GM19395 (cell line): Measurements from ENCODE around the gene RSPH10B.
A peak's percentile ranks its signal among the peaks of the same experiment; 100 is the strongest.
"Not testable (repeated sequence)": the region's sequence is repeated elsewhere in the genome, so short reads cannot be mapped to it uniquely, and the experiment has no call there.

Source experiments
- ATAC-seq: cut with Tn5 transposase; IDR thresholded peaks from one replicate; pipeline ENCODE4 v1.9.1; 2021; ENCODE audit warnings: mild to moderate bottlenecking, moderate library complexity; ENCODE audit not compliant: unreplicated experiment

RSPH10B gene

DNA sequence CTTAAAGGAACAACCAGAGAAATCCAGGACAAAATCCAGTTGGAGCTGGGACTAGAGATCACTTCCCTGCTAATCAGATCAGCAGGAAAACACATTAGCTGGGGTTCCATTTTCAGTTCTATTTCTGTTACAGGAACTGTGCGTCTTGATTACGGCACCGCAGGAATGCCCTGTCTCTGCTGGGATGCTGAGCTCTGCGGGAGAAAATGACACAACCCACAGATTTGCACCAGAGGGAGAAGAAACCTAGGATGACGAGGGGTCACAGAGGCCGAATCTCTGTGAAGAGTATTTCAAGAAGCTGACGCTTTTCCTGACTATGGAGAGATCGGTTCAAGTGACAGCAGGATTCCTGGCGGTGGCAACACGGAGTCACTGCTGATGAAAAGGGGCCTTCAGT lies 40.2 kb downstream of the RSPH10B start:
- ATAC-seq = not testable (repeated sequence)

DNA sequence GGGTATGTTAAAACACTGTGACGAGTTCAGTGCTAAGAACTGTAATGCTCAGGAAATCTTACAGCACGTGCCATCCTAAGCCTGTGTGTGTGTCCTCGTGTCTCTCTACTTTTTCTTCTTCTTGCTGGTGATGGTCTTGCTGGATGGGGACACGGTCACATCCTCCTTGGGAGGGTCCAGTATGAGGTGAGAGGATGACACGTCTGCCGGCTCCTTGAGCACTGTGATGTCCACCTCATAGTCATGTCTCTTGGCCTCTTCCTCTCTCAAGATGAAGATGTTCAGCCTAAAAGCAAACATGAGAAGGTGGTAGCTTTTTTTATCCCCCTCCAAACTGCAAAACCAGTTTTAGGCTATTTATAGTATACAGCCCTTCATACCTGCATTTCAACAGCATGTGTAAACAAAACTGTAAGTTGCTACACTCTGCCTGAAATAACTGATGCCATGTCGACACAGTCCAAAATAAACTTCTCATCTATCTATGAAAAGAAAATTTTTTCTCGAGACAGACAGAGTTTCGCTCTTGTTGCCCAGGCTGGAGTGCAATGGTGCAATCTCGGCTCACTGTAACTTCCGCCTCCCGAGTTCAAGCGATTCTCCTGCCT lies 44.1 kb downstream of the RSPH10B start:
- ATAC-seq = not testable (repeated sequence)

DNA sequence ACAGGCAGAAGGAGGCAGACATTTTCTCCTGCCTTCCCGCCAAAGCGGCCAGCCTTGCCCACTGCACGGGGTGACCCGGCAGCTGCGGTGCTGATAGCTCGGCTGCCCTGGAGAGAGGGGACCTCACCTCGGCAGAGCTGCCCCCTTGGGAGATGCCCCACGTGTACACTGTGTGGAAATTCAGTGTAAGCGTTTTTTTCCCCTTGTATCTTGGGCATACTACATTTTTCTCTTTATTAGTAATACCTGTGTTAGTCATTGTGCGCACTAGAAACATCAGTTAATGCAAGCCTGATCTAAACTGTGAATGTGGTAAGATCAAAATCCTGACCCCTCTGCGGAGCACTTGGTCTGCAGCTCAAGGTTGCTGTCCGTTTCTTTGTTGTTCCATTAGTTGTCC lies 45.9 kb downstream of the RSPH10B start:
- ATAC-seq = not testable (repeated sequence)

DNA sequence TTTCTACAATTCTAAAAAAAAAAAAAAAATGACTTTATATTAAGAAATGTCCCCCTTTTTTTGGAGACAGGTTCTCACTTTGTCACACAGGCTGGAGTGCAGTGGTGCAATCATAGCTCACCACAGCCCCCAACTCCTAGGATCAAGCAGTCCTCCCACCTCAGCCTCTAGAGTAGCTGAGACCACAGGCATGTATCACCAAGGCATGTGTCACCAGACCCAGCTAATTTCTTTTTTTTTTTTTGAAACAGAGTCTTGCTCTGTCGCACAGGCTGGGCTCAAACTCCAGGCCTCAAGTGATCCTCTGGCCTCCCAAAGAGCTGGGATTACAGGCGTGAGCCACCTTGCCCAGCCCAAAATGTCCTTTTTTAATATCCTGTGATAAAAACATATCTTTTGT lies 46.3 kb downstream of the RSPH10B start:
- not testable (repeated sequence) for ATAC-seq

DNA sequence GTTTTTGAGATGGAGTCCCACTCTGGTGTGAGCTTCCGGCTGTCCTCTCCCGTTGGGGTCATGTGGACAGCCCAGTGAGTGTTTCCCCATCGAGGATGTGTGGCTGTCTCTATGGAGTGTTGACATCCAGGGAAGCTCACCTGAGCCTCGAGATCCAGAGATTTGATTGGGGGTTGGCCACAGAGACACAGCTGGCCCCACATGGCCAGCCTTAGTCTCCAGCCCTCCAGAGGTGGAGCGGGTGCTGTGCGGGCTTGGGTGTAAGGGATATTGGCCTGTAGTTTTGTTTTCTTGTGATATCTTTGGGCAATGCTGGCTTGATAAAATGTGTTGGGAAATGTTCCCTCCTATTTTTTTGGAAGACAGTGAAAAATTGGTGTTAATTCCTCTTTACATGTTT lies 54.0 kb downstream of the RSPH10B start:
- not testable (repeated sequence) for ATAC-seq

DNA sequence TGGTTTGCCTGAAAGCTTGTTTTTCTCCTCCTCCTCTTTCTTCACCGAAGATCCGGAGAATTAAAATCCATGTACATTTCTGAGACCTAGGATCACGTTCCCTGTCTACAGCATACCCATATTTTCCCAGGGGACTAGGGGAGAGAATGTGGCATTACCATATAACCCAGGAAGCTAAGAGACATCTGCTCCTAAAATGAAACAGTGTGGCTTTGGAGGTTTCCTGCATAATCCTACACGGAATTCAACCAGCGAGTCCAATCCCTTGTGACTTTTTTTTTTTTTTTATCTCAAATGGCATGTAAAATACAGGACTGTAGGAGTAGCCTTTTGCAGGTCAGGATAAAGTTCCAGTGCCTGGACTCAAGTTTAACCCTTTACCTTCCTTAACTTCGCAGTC lies 61.7 kb downstream of the RSPH10B start:
- not testable (repeated sequence) for ATAC-seq

GRCh38 chr7:5904726-5905125 lies 65.8 kb downstream of the RSPH10B start:
- ATAC-seq = not testable (repeated sequence)

GRCh38 chr7:5903002-5903401 lies 67.5 kb downstream of the RSPH10B start:
- ATAC-seq = not testable (repeated sequence)

- ATAC-seq = peak; percentile 95
Observed at GRCh38 chr7:5898480-5899224, 71.8 kb downstream of the RSPH10B start, which contains the start of gene CCZ1. TSS of gene CCZ1 (plus strand) at chr7:5898733. CDS start at chr7:5898800, 67 bp downstream.

DNA sequence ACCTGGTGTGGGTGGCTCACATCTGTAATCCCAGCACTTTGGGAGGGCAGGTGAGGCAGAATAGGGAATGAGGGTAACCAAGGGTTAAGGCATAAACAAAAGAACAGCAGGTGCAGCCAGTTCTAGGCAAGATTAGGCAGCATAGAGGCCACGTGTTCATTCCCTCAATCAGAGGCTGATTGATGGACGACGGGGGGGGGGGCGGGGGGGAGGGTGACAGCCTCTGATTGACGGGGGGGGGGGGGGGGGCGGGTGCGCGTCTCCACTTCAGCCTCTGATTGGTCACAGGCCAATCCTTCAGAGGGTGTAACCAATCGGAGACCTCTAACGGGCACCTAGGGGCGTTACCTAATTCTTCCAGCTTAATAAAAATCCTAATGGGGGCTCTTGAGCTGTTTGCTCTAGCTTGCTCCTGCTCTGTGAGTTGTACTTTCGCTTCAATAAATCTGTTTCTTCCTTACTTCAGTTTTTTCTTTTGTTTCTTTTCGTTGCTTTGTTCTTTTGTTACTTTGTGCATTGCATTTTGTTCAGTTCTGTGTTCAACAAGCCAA lies 73.0 kb downstream of the RSPH10B start:
- not testable (repeated sequence) for ATAC-seq

DNA sequence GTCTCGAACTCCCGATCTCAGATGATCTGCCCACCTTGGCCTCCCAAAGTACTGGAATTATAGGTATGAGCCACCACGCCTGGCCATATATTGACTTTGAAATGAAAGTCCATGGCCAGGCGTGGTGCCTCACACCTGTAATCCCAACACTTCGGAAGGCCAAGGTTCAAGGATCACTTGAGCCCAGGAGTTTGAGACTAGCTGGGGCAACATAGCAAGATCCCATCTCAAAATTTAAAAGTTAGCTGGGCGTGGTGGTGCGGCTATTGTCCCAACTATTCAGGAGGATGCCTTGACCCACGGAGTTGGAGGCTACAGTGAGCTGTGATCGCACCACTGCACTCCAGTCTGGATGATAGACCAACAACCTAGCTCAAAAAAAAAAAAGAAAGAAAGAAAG lies 78.0 kb downstream of the RSPH10B start:
- ATAC-seq = no peak

- ATAC-seq = not testable (repeated sequence)
Observed at GRCh38 chr7:5890244-5890643, 80.2 kb downstream of the RSPH10B start.

GRCh38 chr7:5888021-5888420 lies 82.5 kb downstream of the RSPH10B start:
- ATAC-seq = not testable (repeated sequence)

DNA sequence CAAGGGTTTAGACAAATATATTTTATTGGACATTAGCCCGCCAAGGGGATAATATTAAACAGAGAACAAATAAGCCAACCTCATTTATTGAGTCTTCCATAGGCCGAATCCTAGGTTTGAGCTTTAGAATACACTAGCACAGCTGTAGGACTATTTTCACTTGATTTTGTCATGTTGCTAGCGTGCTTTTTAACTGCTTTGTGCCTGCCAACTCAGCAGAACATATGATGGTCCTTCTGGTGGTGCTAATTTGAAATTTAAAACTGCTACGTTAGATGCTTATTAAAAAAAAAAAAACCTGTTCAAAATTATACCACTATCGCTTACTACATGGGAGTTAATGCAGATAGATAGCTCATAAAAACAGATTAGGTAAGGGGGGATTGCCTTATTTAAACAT lies 86.1 kb downstream of the RSPH10B start:
- ATAC-seq = not testable (repeated sequence)

- ATAC-seq = not testable (repeated sequence)
Observed at GRCh38 chr7:5880106-5880505, 90.4 kb downstream of the RSPH10B start.

GRCh38 chr7:5879591-5879990 lies 90.9 kb downstream of the RSPH10B start:
- ATAC-seq = not testable (repeated sequence)
